GM19023 (cell line): ENCODE data around the gene TUBB4A.
"Not testable (repeated sequence)": the region's sequence is repeated elsewhere in the genome, so short reads cannot be mapped to it uniquely, and the experiment has no call there.

Source experiments
- ATAC-seq: cut with Tn5 transposase; IDR thresholded peaks from one replicate; pipeline ENCODE4 v1.9.1; 2021; ENCODE audit warnings: mild to moderate bottlenecking, moderate library complexity; ENCODE audit not compliant: unreplicated experiment

The TUBB4A gene

DNA sequence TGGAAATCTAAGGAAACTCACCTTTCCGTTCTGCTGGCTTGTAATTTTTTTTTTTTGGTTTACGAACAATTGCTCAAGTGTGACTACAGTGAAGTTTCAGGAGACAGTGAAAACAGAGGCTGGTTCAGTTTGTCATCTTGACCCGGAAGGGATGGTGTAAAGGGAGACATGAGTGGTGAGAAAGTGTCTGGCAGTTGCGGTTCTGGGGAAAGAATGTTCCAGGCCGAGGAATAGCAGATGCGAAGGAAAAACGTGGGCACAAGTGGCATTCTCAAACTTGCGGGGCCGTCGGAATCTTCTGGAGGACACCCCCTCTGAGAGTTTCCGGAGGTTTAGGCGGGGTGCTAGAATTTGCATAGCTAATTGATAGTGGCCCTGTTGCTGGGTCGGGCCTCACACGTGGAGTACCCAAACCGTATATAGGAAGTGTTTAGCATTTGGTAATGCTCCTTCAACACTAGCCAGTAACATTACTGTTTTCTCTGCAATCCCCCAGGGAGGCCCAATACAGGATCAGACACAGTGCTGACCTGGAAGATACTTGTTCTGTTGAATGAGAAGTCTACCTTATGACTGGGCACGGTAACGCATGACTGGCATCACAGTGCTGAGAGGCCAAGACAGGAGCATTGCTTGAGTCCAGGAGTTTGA lies 25.9 kb upstream of the TUBB4A start:
- ATAC-seq, result peak; percentile 39

- ATAC-seq, result no peak
These were observed 22.2 kb upstream of the TUBB4A start for GRCh38 chr19:6524311-6524710.

- ATAC-seq, result no peak
These were observed 20.6 kb upstream of the TUBB4A start for GRCh38 chr19:6522712-6523111.

GRCh38 chr19:6521718-6522646 lies 19.9 kb upstream of the TUBB4A start:
- ATAC-seq, result peak; percentile 47

DNA sequence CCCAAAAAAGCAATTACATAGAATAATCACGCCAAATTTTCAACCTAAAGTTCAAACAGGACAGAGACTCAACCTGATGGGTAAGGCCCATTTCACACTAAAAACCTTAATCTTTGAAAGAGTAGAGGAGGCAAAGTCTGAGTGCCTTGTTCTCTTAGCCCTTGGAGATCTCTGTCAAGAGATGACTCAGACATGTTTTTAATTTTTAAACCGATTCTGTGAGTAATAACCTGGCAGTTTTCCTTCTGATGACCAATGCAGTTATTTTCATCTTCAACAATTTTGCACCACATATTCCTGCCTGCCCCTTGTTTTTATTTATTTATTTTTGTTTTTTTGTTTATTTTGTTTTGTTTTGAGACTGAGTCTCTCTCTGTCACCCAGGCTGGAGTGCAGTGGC lies 17.2 kb upstream of the TUBB4A start:
- ATAC-seq, result no peak

- no peak for ATAC-seq
These were observed 16.2 kb upstream of the TUBB4A start for GRCh38 chr19:6518145-6518911.

DNA sequence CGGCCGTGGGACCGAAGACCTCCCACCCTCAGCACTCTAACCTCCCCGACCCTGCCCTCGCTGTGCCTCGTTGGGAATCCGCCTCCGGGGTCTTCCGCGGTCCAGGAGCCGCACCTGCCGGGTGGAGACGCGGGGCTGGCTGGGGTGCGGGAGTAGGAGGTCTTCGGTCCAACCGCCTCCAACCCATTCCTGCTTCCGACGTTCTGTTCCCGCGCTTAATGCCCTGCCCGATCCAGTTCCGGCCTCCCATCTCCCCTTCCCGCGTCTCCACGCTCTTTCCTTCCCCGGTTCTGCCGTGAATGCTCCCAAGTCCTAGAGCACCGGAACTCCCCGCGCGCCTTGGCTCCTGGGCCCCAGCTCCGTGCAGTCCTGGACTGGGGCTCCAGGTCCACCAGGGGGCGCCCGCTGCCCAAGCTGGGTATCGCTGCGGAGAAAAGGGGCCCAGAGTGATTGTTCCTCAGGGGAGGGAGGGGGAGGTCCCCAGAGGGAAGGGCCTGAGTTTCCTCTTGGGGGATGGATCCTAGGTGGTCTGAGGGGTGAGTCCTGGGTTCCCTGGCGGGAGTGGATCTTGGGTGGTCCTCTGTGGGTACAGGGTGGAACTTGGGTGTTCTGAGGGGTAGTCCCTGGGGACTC lies 14.7 kb upstream of the TUBB4A start:
- peak; percentile 64 for ATAC-seq

DNA sequence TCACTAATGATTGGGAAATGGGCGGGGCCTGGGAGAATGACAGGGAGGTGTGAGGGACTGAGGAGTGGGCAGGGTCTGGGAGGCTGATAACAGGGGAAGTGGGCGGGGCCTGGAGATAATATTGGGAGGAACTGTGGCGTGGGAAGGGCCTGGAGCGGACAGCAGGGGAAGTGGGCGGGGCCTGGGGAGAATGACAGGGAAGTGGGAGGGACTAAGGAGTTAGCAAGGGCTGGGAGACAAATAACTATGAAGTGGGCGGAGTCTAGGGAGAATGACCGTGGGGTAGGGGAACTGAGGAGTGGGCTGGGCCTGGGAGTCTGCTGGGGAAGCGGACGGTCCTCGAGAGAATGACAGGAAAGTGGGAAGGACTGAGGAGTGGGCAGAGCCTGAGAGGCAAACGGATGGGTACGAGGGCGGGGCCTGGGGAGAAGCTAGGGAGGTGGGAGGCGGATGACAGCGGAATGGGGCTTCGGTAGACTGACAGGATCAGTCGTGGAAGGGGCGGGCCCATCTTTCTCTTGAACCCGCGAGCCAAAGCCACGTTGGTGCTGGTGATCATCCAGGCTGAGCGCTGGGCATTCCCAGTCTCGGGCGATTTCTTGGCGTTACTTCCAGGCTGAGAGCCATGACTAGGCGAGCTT lies 14.0 kb upstream of the TUBB4A start:
- ATAC-seq, result no peak

DNA sequence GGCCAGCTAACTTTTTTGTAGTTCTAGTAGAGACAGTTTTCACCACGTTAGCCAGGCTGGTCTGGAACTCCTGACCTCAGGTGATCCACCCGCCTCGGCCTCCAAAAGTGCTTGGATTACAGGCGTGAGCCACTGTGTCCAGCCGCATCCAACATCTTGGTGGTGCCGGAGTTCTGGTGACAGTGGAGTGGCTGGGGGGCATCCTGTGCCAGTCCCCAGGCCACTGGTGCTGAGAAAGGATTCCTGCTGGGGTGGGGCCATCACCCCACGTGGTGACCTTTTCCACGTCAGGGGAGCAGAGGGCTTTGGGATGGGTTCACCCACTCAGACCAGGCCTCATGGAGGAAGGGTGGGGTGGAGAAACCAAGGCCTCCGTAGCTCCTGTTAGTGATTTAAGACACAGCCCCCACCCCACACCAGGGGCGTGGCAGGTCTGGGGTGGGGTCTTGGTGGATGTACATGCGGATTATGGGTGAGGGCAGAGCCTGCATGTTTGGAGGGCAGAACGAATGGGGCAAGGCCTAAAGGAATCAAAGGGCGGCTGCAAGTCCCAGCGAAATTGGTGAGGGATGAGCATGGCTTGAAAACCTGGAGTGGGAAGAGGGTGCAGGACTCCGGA lies 12.9 kb upstream of the TUBB4A start:
- ATAC-seq, result no peak

DNA sequence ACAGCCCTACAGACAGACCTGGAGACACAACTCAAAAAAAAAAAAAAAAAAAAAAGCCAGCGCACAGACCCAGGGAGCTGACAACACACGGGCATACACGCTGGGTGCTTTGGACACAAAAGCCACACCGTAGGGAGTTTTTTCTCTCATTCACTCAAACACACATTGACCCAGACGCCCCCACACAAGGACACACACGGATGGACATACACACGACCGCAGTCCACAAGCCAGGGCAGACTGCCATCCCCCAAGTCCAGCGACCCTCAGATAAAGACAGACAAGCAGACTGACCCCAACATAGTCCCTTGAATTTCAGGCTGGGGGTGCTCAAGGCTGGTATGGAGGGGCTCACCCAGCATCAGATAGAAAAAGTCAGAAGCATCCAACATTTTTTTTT lies 12.0 kb upstream of the TUBB4A start:
- no peak for ATAC-seq

GRCh38 chr19:6510618-6511017 lies 8.5 kb upstream of the TUBB4A start:
- no peak for ATAC-seq

DNA sequence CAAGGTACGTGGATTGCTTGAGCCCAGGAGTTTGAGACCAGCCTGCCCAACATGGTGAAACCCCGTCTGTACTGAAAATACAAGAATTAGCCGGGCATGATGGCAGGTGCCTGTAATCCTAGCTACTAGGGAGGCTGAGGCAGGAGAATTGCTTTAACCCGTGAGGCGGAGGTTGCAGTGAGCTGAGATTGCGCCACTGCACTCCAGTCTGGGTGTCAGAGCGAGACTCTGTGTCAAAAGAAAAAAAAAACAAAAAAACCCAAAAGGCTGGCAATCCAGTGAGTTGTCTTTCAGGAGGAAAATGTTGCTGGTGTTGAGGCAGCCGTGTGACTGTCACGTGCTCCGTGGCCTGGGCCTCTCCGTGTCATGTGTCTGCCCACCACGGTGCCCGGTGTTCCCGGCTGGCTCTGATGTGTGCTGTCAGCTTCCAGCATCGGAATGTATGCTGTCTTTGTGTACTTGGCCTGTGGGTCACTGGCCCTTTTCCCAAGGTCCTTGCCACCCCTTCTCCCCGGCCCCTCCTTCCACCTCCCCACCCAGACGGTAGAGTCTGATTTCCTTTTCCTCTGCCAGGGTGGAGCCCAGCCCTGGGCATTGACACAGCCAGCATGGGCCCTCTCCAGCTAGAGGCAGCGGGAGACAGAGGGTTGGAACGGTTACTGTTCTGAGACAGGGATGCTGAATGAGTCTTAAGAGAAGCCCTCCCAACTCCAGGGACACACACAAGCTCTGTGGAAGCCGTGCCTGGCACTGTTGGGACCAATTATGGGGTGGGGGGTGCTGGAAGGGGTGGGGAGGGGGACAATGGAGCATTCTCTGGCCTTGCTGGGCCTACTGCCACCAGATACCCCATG lies 7.2 kb upstream of the TUBB4A start:
- ATAC-seq, result no peak

- ATAC-seq, result not testable (repeated sequence)
These were observed 6.1 kb upstream of the TUBB4A start for GRCh38 chr19:6508028-6508771.

GRCh38 chr19:6503407-6504201 lies 1.5 kb upstream of the TUBB4A start:
- no peak for ATAC-seq

DNA sequence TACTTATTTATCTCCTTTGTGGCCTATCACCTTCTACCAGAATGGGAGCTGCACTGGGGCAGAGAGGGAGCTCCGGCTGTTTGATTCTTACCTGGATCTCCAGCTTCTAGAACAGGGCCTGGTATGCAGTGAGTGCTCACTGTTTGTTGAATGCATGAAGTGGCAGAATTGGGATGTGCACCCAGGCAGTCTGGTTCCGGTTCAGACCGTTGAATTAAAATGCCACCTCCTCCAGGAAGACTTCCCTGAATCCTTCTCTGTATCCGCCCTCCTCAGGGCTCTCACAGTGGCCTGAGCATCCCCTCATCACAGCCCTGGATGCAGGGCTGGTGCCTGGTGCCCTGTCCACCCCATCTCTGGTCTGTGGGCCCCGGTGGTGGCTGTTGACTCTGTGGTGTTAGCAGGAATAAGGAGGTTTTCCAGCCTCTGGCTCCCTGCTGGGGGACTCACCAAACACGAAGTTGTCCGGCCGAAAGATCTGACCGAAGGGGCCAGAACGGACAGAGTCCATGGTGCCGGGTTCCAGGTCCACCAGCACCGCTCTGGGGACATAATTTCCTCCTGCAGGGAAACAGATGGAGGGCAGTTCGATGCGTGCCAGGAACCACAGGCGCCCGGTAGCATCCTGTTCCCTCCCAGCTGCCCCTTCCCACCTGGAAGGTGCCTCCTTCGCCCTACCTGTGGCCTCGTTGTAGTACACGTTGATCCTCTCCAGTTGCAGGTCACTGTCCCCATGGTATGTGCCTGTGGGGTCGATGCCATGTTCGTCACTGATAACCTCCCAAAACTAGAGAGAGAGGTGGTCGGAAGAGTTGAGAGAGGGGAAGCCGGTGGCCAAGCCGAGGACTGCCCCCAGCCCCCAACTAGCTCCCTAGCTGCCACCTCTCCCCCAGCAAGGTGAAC lies 1.0 kb downstream of the TUBB4A start:
- ATAC-seq, result no peak

DNA sequence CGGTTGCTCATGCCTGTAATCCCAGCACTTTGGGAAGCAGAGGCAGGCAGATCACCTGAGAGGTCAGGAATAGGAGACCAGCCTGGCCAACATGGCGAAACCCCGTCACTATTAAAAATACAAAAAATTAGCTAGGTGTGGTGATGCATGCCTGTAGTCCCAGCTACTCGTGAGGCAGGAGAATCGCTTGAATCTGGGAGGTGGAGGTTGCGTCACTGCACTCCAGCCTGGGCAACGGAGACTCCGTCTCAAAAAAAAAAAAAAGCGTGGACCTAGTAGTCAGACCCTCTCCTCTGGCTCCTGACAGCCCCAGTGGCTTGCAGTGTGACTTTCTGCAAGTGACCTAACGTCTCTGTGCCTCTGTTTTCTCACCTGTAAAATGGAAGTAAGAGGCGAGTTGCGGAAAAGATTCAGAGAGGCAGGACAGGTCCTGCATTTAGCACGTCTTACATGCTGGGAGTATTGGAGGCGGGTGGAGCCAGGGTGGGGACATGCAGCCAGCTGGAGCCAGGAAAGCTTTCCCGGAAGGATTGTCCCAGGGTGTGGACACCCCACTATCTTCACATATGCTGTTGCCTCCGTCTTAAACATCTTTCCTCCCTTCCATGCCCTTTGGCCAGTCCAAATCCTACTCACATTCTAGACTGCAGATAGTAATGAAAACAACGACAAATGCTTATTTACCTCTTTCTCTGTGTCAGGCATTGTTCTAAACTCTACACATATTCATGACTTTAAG lies 2.9 kb downstream of the TUBB4A start:
- ATAC-seq, result no peak
